Uterus (tissue), 4 donors: ENCODE results near the gene CDH8. TPM values are rescaled to one million over a fixed set of nuclear protein-coding genes. Genes with fewer than 3 reads are reported as not detected.

Experiments
- DNase-seq, 2 donors: peaks; one replicate each; pipeline ENCODE4 v3.0.0-alpha.2; 2019 to 2020
- H3K27ac ChIP-seq, 2 donors: fragments of 200-600 bp; sonication (generic); 1 replicate in 1 of 2; 2 replicates in 1 of 2; pipeline ENCODE4 v1.5.1; 2016 to 2018
- H3K27me3 ChIP-seq, 2 donors: fragments of 200-600 bp; sonication (generic); one replicate each; pipeline ENCODE4 v1.5.1; 2018 to 2019; ENCODE audit warnings: control low read depth in 1 of 2
- H3K36me3 ChIP-seq, 2 donors: fragments of 200-600 bp; sonication (generic); one replicate each; pipeline ENCODE4 v1.5.1; 2019; ENCODE audit warnings: control low read depth in 1 of 2
- H3K4me1 ChIP-seq, 2 donors: fragments of 200-600 bp; sonication (generic); one replicate each; pipeline ENCODE4 v1.5.1; 2018 to 2019; ENCODE audit warnings: control low read depth in 1 of 2
- H3K4me3 ChIP-seq, 2 donors: fragments of 200-600 bp; sonication (generic); 1 replicate in 1 of 2; 2 replicates in 1 of 2; pipeline ENCODE4 v1.5.1; 2018 to 2019; ENCODE audit warnings: mild to moderate bottlenecking in 1 of 2
- H3K9me3 ChIP-seq, 2 donors: fragments of 200-600 bp; sonication (generic); one replicate each; pipeline ENCODE4 v1.5.1; 2019; ENCODE audit warnings: control low read depth in 1 of 2
- POLR2A ChIP-seq, 2 donors: fragments of 450-650 bp; IDR thresholded peaks; one replicate each; pipeline ENCODE4 v1.6.1; 2016; ENCODE audit warnings: antibody characterized with exemption in 2 of 2, mild to moderate bottlenecking in 1 of 2, moderate library complexity in 1 of 2
- intact Hi-C: fragments of 100-400 bp; cut with DNase I; formaldehyde crosslinking; loops from one replicate; pipeline ENCODE4 v1.15.1; 2023; ENCODE audit warnings: low total_unique reads
- total RNA-seq, 4 donors: library from RNA; depleted of rRNA in 3 of 4; stranded (reverse); fragments of >200 nt in 3 of 4; gene quantifications; one replicate each; pipeline versions ENCODE4 v1.1.0 to v1.2.4, GENCODE V29; 2014 to 2023
- TF ChIP-seq, protein P1 (sequence below), 4 experiments: fragments of 200-600 bp in 2 of 4; fragments of 450-650 bp in 2 of 4; sonication (generic) in 2 of 4; IDR thresholded peaks; one replicate each; pipeline ENCODE4 v1.5.1; 2016 to 2019; ENCODE audit warnings: antibody characterized with exemption in 4 of 4, mild to moderate bottlenecking in 2 of 4, moderate library complexity in 1 of 4
- donor health status: DM: yes; HTN: yes; CAD: no.

The CDH8 gene
- total RNA-seq, 4 donors from 2014 or later: 2.0 to 6.0 TPM; not detected in 2

DNA sequence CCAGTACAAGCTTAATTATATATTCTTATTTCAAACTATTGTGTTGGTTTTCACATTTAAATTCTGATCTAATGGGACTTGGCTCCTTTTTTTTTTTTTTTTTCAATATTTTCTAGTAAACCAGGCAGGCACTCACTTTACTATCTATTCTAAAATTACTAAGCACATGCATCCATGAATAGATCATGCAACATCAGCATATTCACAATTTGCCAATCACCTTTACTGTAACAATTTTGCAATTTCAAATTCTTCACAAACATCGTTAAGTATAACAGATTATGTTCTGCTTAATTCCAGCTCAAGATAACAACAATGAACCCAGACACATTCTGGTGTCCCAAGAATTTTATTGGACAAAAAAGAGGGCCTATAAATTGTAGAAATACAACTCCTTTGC is 217.4 kb downstream of the CDH8 start:
- Histone ChIP-seq H3K27me3 (no peaks in the 10 kb centered on the region), H3K4me1 (no peaks in the 10 kb centered on the region), H3K27ac (no peak overlapping the region), H3K4me3 (no peak overlapping the region), H3K36me3 (no peaks in the 10 kb centered on the region), H3K9me3 (no peaks in the 10 kb centered on the region)
- intact Hi-C loops: no loop called here
- no peak for DNase-seq
- TF ChIP-seq, protein P1, sequence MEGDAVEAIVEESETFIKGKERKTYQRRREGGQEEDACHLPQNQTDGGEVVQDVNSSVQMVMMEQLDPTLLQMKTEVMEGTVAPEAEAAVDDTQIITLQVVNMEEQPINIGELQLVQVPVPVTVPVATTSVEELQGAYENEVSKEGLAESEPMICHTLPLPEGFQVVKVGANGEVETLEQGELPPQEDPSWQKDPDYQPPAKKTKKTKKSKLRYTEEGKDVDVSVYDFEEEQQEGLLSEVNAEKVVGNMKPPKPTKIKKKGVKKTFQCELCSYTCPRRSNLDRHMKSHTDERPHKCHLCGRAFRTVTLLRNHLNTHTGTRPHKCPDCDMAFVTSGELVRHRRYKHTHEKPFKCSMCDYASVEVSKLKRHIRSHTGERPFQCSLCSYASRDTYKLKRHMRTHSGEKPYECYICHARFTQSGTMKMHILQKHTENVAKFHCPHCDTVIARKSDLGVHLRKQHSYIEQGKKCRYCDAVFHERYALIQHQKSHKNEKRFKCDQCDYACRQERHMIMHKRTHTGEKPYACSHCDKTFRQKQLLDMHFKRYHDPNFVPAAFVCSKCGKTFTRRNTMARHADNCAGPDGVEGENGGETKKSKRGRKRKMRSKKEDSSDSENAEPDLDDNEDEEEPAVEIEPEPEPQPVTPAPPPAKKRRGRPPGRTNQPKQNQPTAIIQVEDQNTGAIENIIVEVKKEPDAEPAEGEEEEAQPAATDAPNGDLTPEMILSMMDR (IDR thresholded peaks at IDR 0.05): no peak
- no peak for TF ChIP-seq POLR2A (IDR thresholded peaks at IDR 0.05)

DNA sequence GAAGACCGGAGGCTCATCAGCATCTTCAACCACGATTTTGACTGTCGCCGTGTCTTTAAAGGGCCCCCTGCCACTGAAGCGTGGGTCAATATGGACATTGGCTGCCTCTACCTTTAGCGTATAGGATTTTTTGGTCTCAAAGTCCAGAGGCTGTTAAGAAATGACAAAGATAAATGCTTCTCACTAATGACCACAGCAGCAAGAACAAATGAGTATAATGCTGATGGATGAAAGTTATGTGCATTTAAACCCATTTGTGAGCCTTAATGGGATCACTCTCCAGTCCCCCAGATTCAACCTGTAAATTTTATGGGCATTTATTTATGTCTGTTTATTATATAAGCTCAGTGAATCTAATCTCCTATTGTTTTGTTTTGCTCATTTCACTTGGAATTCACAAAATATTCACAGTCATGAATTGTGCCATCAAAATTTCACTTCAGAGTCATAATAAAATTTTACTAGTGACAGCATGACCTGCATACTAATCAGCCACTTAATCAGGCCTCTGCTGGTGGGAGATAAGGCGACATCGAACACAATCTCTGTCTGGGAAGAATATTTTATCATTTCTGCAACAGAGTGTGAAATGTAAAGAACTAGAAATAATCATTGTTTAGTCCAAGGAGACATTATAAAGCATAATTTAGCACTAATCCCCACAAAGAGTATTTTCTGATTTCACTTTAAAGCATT is 218.5 kb downstream of the CDH8 start:
- Histone ChIP-seq H3K9me3 (no peaks in the 10 kb centered on the region), H3K4me1 (no peaks in the 10 kb centered on the region), H3K4me3 (no peak overlapping the region), H3K36me3 (no peaks in the 10 kb centered on the region), H3K27me3 (no peaks in the 10 kb centered on the region), H3K27ac (no peak overlapping the region)
- intact Hi-C loops: no loop called here
- no peak for DNase-seq
- TF ChIP-seq POLR2A (IDR thresholded peaks at IDR 0.05): no peak
- TF ChIP-seq, protein P1 (IDR thresholded peaks at IDR 0.05): no peak

DNA sequence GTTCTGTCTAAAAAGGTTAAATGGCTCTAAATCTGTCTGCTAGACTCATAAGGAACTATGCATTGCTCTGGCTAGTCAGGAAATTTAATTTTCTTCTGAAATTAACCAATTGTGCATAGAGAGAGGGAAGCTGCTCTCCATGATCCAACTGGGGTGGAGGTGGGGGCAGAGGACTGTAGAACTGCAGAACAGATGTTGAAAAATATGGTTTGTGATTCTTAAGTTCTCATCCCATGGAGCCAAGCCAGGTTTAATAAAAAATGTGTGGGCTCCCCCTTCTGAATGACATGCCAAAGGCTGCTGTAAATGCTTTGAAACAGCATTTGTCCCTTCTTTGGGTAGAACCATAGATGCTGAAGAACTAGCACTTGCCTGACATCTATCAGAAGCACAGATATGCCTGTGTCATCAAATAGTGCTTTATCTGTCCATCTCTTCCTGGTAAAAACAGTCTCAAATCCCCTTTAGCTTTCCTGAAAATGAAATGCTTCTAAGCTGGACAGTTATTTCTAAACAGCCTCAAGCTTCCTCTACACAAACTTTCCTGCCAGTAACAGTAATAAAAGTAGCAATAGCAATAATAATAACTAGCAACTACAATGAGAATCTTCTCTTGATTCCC is 221.4 kb downstream of the CDH8 start:
- intact Hi-C loops: no loop called here
- no peak for DNase-seq
- TF ChIP-seq, protein P1 (IDR thresholded peaks at IDR 0.05): no peak
- no peak for TF ChIP-seq POLR2A (IDR thresholded peaks at IDR 0.05)
- no peaks in the 10 kb centered on the region for H3K9me3 ChIP-seq
- H3K27ac ChIP-seq: no peak overlapping the region
- H3K4me1 ChIP-seq: no peaks in the 10 kb centered on the region
- no peaks in the 10 kb centered on the region for H3K36me3 ChIP-seq
- no peak overlapping the region for H3K4me3 ChIP-seq
- no peaks in the 10 kb centered on the region for H3K27me3 ChIP-seq

DNA sequence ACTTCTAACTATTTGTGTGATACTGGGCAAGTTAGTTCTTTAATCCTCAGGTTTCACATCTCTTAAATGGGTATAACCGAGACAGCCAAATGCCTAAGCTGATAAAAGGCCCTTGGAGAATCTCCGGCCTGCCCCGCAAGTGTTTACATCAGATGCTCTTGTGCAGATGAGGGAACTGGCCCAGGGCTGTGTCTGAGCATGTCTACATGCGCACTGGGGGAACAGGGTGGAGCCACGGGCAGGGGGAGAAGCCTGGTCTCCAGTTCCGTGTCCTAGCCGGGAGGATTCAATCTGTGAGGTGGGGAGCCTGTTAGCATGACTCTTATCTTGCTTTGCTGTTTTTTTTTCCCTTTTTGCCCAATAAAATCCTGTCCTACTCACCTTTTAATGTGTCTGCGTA is 222.9 kb downstream of the CDH8 start:
- H3K36me3 ChIP-seq: no peaks in the 10 kb centered on the region

DNA sequence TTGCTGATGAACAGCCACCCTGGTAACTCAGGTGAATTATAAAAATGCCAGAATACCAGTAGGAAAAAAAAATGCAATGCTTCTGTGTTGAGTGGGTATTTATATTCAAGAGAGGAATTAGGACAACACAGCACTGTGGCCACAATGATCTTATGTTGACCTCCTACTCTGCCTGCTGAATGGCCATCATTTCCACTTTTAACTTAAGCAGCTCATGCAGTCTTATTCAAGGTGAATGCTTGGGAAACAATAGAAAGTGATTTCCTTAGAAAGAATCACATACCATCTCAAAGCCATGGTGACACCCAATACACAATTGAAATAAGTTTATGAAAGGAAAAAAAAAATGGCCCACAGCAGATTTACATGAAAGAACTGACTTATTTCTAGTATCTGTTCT is 224.0 kb downstream of the CDH8 start:
- H3K36me3 ChIP-seq: no peaks in the 10 kb centered on the region
- H3K9me3 ChIP-seq: no peaks in the 10 kb centered on the region
- no peaks in the 10 kb centered on the region for H3K27me3 ChIP-seq
- no peak for DNase-seq
- no peak for TF ChIP-seq POLR2A (IDR thresholded peaks at IDR 0.05)
- TF ChIP-seq, protein P1 (IDR thresholded peaks at IDR 0.05): no peak
- no peak overlapping the region for H3K4me3 ChIP-seq
- intact Hi-C loops: no loop called here
- no peaks in the 10 kb centered on the region for H3K4me1 ChIP-seq
- no peak overlapping the region for H3K27ac ChIP-seq

More for the DNA sequence above, 222.9 kb downstream of the CDH8 start:
- TF ChIP-seq, protein P1 (IDR thresholded peaks at IDR 0.05): no peak
- no peak for TF ChIP-seq POLR2A (IDR thresholded peaks at IDR 0.05)
- Histone ChIP-seq H3K27me3 (no peaks in the 10 kb centered on the region), H3K4me1 (no peaks in the 10 kb centered on the region), H3K9me3 (no peaks in the 10 kb centered on the region), H3K27ac (no peak overlapping the region), H3K4me3 (no peak overlapping the region)
- no peak for DNase-seq
- intact Hi-C loops: no loop called here
